HG03039 (cell line): ENCODE measurements around the gene DYRK1A.

Experiments used
- ATAC-seq: cut with Tn5 transposase; IDR thresholded peaks from one replicate; pipeline ENCODE4 v1.9.1; 2021; ENCODE audit warnings: mild to moderate bottlenecking, moderate library complexity; ENCODE audit not compliant: unreplicated experiment

Gene DYRK1A

DNA sequence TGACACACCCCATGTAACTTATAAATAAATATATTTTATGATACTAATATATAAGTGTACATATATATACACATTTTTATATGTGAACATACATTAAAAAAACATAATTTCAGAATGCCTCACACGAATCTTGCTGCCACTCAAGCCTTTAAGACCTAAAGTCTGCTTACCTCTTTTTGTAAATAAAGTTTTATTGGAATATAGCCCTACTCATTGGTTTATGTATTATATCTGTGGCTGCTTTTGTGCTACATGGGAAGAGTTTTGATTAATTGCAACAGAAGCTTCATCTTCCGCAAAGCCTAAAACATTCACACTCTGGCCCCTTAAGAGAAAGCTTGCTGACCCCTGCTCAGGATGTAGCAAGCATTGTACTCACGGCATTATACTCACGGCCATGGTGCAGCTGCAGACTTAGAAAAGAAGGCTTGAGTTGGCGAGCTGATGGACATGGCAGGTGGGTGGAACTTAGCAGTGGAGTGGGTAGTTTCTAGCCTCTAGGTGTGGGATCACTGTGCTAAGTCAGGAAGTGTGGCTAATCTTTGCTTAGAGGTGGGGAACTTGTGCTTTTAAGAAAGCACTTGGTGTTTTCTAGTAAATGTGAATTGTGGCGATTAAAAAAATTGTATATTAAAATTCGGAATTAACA is 80.8 kb downstream of the DYRK1A start:
- ATAC-seq = no peak

DNA sequence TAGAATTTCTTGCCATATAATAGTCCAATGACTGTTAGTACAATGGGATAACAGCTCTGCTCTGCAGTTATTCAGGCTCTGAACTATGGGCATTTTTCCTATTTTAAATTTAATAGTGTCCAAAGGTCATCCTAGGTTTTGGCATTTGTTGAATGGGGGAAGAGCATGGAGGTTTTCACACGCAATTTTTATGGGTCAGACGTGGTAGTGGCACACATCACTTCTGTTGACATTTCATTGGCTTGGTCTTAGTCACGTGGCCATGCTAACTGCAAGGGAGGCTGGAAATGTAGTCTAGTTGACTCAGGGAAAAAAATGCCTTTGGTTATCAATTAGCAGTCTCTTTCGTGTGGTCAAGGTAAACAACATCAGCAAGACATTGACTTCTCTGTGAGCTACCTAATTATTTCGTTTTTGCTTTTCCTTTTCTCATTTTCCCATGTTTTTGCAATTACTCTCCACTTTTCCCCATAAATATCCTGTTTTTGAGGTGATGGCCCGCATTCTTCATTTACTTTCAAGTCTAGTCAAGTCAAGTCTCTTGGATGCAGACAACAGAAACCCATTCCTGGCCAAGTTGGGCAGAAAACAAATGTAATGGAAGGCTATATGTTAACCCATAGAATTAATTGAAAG is 82.8 kb downstream of the DYRK1A start:
- ATAC-seq = no peak

DNA sequence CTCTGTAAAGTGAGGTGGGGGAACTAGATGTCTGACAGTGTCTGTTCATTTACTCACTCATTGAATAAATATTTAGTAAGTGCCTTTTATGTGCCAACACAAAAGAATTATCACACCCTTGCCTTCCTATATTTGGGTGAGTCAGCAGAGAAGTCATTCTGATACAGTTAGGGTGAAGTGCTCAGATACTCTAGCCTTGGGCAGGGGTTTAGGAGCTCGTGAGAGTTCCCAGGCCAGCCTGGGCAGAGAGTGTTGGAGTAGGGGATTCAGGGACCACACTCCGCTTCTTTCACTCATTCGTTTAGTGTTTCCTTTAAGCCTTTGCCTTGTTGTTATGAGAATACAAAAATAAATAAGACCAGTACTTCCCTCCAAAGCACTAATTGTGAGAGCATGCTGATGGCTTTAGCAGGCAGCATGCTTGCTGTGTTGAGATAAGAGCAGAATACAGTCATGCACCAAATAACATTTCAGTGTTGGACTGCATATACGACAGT is 83.9 kb downstream of the DYRK1A start:
- ATAC-seq = no peak

DNA sequence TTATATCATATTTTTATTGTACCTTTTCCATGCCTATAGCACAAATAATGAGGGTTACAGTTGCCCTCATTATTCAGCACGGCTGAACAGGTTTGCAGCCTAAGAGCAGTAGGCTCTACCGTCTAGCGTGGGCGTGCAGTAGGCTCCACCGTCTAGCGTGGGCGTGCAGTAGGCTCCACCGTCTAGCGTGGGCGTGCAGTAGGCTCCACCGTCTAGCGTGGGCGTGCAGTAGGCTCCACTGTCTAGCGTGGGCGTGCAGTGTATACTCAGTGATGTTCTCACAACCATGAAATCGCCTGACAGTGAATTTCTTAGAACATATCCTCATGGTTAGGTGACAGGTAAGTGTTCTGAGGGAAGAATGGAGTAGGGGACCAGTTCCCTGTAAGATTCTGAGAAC is 84.9 kb downstream of the DYRK1A start:
- ATAC-seq = no peak

DNA sequence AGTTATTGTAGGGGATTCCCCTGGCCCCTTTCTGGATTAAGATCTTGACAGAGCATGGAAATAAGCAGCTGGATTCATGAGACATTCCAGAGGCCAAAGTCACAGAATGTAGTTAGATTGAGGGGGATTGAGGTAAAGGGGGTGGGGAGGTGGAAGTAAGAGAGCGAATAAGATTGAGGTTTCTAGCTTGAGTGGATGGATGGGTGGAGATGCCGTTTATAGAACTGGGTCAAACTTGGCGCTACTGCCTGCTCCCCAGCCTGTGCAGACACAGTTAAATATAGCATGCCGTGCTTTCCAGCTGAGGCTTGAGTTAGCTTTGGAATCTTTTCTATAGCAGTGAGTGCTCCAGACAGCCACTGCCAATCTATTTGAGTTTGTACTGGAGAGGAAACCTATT is 85.7 kb downstream of the DYRK1A start:
- no peak for ATAC-seq

DNA sequence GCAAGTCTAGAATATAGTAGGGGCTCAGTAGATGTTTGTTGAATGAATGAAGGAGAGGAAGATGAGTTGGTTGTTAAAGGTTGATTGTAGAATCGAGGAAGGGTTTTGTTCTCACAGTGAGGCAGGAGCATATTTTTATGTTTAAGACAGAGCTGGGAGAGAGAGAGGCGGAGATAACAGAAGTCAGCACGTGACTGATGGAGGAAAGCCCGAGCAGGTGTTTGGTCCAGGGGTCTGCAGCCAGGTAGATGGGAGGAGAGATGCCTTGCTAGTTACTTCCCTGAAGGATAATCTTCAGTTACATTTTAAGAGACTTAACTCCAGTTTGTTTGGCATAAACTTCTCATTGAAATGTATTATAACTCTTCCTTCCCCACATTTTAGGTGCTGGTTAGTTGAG is 86.8 kb downstream of the DYRK1A start:
- no peak for ATAC-seq

- no peak for ATAC-seq
Observed at GRCh38 chr21:37454869-37455503, 88.4 kb downstream of the DYRK1A start.

GRCh38 chr21:37455504-37455911 is 88.9 kb downstream of the DYRK1A start:
- ATAC-seq = no peak

GRCh38 chr21:37458669-37459276 is 92.2 kb downstream of the DYRK1A start:
- no peak for ATAC-seq

GRCh38 chr21:37459575-37459974 is 93.0 kb downstream of the DYRK1A start:
- no peak for ATAC-seq

GRCh38 chr21:37460196-37460595 is 93.6 kb downstream of the DYRK1A start:
- no peak for ATAC-seq

GRCh38 chr21:37461479-37461878 is 94.9 kb downstream of the DYRK1A start:
- no peak for ATAC-seq

GRCh38 chr21:37462087-37462861 is 95.7 kb downstream of the DYRK1A start:
- ATAC-seq = no peak

DNA sequence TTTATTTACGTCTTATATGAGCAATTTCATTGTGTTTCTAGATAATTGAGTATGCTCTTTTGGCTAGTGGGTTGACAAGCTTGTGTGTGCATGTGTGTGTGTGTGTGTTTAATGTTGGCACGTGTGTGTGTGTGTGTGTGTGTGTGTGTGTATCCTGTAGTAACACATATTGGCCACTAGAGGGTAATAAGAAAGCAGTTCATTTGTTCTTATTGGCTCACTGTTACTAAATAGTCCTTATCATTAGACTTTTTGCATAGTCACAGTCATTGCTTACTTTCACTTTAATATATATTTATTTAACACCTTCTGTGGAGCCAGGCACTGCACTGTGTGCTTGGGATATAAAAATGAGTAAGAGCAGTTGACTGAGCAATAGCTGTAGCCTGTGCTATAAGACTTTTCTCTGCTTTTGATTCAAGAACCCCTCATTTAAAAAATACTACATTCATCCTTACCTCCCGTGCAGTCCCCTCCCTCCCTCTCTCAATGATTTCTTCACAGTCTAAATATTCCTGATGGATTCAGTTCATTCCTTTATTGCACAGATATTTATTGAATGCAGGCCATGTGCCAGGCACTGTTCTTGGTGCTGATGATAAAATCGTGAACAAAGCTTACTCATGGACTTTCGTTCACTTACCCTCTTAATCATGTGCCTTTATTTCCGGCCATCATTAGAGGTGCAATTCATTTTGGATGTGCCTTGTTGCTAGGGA is 96.7 kb downstream of the DYRK1A start:
- no peak for ATAC-seq

- ATAC-seq = no peak
Observed at GRCh38 chr21:37467082-37467481, 100.5 kb downstream of the DYRK1A start.

- ATAC-seq = no peak
Observed at GRCh38 chr21:37468909-37469308, 102.3 kb downstream of the DYRK1A start.

- no peak for ATAC-seq
Observed at GRCh38 chr21:37469441-37469840, 102.9 kb downstream of the DYRK1A start.

DNA sequence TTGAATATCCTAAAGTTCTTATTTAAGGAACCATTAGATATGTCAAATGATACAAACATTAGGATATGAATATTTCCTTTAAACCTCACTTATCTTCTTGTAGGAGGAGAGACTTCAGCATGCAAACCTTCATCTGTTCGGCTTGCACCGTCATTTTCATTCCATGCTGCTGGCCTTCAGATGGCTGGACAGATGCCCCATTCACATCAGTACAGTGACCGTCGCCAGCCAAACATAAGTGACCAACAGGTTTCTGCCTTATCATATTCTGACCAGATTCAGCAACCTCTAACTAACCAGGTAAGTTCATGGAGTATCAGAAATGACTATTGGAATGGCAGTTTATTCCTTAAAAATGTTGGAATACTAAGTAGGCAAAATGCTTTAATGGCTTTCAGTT is 106.0 kb downstream of the DYRK1A start:
- no peak for ATAC-seq

DNA sequence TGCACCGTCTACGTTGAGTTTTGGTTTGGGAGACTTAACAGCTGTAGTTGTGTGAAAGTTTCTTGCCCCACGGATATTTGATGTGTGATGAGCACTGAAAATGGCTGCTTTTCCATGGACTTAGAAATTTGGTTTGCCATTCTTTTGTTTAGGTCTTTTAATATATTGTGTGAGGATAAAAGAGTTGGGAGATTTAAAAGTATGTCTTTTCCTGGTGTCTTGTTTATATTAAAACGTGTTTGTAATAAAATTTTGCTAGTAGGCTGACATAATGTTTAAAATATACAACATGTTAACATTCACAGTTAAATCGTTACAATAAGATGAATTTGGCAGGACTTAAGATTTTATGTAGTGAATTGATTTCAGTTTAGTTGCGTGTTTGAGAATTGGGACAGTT is 106.9 kb downstream of the DYRK1A start:
- ATAC-seq = no peak

GRCh38 chr21:37474342-37474741 is 107.8 kb downstream of the DYRK1A start:
- ATAC-seq = no peak
